Ishikawa (cell line): ENCODE data around the gene CACYBP.

Source experiments
- CEBPB ChIP-seq: IDR thresholded peaks from 2 replicates; pipeline ENCODE4 v1.6.1; 2012
- EGR1 ChIP-seq: IDR thresholded peaks from 2 replicates; pipeline ENCODE4 v1.6.1; 2012
- FOXM1 ChIP-seq: IDR thresholded peaks from 2 replicates; pipeline ENCODE4 v1.6.1; 2012; ENCODE audit warnings: low read depth, borderline replicate concordance
- MAX ChIP-seq: IDR thresholded peaks from 2 replicates; pipeline ENCODE4 v1.6.1; 2012
- REST ChIP-seq: IDR thresholded peaks from 2 replicates; pipeline ENCODE4 v1.6.1; 2012; ENCODE audit warnings: low read depth, mild to moderate bottlenecking
- TAF1 ChIP-seq: IDR thresholded peaks from 2 replicates; pipeline ENCODE4 v1.6.1; 2012; ENCODE audit warnings: low read depth, mild to moderate bottlenecking

- no peak for TF ChIP-seq TAF1
- TF ChIP-seq REST = no peak
- TF ChIP-seq CEBPB = no peak
- TF ChIP-seq MAX = no peak
- TF ChIP-seq EGR1 = no peak
- TF ChIP-seq FOXM1 = no peak
Observed at GRCh38 chr1:174974711-174975119, 25.0 kb upstream of the CACYBP start.
